GM21786 (cell line): ENCODE measurements around the gene SLC22A1.
"Not testable (repeated sequence)": the region's sequence is repeated elsewhere in the genome, so short reads cannot be mapped to it uniquely, and the experiment has no call there.

Experiments
- ATAC-seq: cut with Tn5 transposase; IDR thresholded peaks from one replicate; pipeline ENCODE4 v1.9.1; 2021; ENCODE audit not compliant: unreplicated experiment

SLC22A1 gene

DNA sequence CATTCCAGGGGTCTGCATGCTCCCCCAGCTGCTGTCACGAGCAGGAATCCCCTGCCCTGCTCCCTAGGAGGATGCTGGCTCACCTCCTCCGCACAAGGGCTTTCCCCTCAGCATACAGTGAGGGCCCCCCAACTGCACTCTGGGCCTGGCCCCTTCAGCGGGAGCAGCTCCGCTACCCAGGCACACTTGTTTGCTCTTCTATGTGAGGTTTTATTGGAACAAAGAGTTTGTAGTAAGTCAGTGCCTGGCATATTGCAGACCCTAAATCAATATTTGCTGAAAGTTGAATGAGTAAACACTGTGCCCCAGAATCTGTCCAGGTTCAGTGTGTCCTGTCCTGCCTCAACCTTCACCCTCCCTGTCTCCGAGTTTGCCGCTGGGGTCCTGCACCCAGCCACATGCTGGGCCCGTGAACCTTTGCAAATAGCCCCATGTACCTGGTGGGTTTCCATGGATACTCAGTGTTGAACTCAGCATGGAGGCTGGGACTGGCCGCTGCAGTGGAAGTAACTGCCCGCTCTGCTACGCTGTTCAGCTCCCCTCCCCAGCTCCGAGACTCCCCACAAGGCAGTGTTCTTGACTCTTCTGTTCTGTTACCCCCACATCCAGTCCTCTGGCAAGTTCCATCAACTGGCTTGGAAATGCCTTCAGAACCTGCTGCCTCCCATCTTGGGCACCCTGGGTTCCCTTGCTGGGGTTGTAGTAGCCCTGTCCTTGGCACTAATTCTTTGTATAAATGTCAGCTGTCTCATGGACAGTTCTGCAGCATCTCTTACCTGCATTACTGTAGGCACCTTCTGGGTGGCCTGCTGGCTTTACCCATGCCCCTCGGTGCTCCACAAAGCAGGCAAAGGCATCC, 15.7 kb downstream of the SLC22A1 start:
- ATAC-seq = no peak

DNA sequence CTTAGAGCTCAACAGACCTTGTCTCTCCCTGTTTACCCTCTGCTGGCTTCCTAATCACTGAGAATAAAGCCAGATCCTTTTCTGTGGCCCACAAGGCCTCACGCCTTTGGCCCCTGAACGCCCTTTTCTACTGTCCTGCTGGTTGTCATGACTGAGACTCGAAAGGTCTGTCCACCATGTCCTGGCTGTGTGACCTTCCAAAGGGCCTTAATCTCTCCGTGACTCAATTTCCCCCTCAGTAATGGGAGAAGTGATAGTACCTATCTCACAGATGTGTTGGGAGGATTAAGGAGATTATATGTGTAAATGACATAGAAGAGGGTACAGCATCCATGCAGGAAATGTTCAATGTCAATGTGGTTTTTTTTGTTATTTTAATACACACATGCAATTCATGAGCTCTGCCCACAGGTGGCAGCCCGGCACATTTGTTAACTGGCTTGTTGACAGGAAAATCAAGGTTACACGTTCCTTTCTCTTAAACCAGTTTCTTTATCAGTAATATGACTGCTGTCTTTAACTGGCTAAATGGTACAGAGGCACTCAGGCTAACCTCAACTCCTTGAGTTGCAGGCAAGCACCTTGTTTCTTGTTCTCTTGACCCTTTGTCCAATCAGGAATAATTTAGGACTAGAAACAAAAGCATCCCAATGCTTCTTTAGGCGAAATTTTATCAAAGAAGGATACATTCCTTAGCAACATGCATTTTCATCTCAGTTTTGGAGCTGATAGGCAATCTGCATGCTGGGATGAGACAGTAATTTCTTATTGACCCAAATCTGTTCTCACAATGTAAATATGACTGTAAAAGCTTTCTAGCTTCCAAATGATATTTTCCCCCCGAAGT, 16.6 kb downstream of the SLC22A1 start:
- peak; percentile 66 for ATAC-seq

DNA sequence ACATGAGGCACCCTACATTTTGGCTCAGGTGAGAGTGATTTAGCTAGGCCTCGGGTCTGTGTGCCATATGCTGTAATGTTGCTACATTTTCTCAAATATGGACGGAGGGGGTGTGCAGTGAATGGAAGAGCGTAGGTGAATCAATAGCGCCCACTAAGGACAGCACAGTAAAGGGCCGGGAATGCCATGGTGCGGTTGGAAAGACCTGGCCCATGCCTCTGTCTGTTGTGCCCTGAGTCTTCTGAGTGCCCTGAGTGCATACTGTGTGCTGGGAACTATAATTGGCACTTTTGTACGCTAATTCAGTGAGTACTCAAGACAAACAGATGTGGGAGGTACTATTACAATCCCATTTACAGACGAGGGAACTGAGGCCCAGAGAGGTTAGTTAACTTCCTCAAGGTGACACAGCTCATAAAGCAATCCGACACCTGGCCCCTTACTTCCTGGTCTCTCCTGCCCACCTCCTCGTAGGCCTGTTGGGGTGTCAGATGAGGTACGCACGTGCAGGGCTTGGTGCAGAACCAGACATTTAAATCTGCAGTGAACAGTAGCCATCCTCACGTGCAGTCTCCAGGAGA, 17.3 kb downstream of the SLC22A1 start:
- no peak for ATAC-seq

DNA sequence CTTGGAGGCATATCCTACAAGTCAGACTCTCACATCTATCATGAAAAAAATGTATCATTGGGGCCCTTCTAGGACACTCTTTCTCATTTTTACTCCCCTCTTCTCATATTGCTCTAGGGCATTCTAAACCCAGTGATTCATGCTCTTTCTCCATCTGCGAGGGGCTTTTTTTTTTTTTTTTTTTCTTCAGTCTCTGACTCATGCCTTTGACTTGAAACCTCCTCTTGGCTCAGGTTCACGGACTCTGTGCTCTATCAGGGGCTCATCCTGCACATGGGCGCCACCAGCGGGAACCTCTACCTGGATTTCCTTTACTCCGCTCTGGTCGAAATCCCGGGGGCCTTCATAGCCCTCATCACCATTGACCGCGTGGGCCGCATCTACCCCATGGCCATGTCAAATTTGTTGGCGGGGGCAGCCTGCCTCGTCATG, 17.8 kb downstream of the SLC22A1 start:
- ATAC-seq = no peak

DNA sequence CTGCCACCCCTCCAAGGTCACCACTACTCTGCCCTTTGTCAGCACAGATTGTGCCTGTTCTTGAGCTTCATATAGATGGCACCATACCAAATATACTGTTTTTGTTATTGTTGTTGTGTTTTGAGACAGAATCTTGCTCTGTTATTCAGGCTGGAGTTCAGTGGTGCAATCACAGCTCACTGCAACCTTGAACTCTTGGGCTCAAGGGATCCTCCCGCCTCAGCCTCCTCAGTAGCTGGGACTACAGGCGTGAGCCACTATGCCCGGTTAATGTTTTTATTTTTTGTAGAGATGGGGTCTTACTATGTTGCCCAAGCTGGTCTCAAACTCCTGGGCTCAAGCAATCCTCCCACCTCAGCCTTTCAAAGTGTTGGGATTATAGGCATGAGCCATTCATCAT, 18.9 kb downstream of the SLC22A1 start:
- ATAC-seq = not testable (repeated sequence)

DNA sequence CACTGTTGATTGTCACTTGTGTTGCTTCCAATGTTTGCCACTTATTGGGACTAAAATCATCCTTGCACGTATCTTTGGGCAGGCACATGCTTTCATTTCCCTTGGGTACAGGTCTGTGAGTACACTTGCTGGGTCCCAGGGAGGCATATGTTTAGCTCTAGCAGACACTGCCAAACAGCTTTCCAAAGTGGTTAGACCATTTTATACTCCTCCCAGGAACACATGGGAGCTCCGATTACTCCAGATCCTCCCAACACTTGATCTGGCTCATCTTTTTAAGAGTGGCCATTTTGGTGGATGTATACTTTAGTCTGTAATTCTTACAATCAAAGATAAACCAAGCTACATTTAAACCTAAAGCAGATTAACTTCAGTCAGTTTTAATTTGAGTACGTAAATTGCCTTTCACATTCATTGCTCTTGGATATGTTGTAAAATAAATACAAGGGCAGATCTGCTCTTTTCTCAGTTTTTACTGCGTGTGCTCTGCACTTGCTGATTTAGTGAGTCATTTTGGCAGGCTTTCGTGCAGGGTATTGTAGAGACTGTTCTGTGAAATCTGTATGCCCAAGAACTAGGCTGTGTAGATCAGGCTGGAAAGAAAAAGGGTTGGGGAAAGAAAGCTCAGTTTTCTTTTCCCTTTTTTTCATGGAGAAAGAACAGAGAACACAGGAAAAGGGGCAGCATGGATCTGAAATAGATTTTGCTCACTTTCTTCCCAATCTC, 19.5 kb downstream of the SLC22A1 start:
- ATAC-seq = no peak

DNA sequence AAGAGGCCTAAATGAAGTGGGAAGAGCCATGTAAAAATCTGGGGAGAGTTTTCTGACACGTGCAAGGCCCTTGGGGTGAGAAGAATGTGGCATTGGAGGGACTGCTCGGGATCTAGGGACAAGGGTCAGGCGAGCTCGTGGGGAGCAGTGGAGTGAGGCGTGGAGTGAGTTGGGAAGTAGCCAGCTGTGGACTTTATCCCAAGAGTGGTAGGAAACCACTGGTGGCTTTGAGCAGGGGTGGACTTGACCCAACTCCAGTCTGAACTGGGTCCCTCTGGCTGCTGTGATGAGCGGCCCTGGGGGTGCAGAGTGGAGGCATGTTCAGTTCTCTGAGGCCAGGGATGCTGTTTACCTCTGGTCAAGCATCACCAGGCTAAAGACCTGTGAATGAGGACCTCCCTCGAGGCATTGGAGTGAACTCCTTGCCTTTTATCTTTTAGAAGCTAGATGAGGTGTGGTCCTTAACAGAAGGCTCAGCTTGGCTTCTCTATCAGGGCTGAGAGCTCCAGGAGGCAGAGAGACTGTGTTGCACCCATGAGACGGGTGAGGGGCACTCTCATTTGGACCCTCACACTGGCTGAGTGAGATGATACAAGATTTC, 20.6 kb downstream of the SLC22A1 start:
- no peak for ATAC-seq

DNA sequence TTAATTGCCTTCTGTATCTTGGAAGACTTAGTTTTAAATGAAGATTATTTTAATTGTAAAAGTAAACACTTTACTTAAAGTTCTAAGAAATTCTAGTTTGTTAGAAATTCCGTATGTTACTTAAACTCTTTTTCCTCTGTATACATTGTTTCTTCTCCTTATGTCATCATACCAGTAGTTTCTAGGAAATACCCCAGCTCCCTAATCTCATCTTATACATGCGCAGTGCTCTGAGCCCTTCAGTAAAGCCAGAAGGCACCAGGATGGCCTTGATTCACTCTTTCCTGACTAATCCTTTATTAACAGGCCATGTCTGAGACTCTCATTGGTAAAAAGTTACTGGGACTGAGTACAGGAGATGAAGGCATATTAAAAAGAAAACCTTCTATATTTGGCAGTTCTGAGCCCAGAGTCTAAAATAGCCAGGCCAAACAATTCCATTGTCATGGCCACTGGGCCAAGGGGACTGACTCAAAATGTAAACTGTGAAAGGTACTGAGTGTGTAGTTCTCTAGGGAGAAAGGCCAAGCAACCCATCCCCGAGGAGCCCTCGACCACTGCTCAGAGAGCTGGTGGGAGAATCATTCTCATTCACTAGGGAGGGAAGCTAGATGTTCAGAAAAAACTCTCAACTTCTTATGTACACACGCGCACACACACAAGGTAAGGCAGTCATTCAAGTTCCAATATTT, 25.0 kb downstream of the SLC22A1 start:
- no peak for ATAC-seq

DNA sequence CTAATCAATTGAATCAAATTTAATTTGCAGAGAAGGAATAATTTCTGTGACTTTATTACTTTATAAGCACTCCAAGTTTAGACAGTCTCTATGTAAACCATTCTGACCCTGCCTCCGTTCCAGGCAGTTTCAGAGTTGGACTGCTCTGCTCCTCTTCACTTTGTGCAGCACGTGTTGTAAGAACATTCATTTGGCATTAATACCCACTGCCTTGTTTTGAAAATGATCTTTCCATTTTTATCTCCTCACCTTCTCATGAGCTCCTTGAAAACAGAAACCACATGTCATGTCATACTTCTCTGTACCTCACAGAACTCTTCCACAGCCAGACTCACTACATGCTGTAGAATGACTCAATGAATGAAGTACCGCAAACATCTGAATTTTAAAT, 25.5 kb downstream of the SLC22A1 start:
- no peak for ATAC-seq

DNA sequence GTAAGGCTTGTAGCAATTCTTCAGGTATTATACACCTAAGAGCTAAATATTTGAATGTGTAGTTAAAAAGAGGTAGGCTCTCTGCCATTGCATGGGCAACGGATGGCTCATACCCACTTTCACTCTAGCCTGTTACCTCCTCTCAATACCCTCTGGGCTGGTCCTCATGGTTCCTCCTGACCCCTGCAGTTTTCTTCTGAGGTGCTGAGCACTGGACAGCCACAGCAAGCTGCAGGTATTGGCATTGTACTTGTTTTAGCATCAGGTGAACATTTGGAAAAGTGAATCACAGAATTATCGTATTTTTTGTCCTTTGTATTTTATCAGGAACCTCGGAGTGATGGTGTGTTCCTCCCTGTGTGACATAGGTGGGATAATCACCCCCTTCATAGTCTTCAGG, 32.9 kb downstream of the SLC22A1 start:
- ATAC-seq = no peak

DNA sequence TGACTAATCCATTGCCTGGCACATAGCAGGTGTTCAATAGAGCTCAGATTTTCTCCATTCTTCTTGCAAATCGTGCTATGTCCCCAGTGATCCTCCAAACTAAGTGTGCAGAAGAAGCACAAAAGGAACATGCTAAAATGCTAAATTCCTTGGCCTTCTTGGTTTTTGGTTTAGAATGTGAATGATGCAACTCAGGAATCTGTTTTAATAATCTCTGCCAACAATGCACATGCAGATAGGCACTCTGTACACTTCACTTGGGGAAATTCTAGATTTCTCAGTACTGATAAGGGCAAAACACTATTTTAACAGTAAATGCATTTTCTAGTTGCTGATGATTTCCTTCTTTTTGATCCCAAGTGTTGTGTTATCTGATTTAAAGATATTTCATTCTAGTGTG, 35.2 kb downstream of the SLC22A1 start:
- ATAC-seq = no peak

DNA sequence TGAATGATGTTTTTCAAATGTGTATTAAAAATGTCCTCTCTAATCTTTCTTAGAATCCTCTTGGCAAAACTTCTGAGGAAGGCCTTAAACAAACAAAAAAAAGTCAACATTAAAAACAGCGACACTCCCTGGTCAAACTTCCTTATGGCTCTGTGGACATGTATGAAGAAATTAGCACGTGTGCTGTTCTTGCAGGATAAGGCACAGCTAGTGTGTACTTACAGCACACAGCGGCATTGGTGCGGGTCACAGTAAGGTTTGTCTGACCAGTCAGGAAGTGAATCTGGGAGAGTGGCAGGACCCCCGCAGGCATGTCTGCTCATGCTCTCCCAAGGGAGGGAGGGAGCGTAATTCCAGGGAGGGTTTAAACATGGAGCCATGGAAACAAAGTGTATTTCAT, 38.8 kb downstream of the SLC22A1 start:
- no peak for ATAC-seq

DNA sequence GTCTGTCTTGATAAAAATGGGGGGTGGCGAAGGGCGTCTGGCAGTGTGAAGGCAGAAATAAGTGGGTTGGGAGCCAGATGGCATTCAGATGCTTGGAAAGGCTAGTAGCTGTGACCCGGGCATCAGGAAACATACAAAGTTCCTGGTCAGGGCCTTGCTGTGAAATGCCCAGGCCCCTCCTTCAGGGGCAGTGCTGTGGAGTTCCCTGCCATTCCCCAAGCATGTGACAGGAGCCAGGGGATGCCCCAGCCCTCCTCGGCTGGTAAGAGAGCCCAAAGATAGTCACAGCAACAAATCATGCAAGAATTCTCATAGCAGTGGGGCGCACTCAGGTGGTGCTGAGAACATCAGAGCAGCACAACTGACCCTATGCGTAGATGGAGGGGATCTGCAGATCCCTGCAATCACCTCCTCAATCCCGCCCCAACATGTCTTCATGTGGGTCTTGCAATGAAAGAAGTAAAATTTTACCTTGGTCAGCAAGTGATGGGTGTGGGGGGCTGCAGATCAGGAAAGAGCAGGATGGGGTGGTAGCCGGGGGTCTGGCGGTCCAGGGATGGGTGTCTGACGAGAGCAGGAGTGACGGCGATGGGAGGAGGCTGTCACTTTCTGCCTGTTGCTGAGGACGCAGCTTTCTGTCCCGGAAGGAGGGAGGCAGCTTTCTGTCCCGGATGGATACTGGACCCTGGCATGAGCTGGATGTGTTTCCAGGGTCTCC, 39.5 kb downstream of the SLC22A1 start:
- no peak for ATAC-seq

DNA sequence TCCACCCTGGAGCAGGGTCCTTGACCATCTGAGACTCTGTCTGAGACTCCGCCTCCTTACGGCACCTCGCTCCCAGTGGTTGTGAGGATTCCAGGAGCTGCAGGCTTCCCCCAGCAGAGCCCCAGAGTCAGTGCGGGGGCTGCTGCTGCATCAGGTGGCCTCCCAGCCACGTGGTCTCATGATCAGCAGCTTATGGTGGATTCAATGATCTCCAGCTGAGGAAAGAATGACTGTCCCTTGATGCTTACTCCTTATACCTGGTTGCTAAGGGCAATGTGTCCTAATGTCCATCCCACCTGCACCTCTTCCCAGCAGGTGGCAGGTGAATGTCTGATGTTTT, 40.0 kb downstream of the SLC22A1 start:
- ATAC-seq = no peak

DNA sequence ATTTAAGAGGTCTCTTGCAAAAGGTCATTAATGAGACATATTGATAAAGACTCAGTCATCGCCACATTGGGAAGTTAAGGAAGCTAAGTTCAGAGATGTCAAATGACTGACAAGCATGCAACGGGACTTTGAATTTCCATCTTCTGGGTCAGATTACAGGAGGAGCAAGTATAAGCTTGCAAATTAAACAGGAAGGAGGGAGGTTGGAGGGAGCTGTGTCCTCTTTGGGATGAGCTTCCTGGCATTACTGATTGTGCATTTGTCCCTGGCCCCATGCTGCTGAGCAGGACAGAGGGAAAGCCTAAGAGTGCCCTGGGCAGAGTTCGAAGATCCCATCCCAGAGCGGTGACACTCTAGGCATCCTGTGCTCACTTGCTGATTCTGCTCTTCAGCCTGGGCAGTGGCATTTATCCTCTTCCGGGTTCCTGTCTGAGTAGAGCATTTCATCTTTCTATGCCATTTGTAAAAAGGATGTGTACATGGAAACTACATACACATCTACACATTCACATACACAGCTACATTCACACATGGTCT, 40.5 kb downstream of the SLC22A1 start:
- no peak for ATAC-seq

DNA sequence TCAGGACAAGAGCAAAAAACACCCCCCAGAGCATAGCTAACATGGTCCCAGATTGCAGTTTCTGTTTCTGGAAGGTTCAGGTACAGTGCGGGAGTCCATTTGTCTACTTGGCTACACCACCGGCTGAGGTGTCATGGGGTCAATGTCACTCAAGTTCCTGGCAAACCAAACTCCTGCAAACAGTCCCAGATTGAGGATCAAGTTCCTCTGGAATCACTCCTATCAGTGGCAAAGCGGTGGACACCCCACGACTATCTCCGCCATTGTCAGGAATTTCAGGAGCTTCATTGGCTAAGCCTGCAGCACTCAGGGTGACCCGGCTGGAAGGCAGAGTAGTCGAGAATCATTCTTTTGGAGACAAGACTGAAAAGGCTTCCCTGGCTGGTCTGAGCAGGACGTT, 41.8 kb downstream of the SLC22A1 start:
- no peak for ATAC-seq

DNA sequence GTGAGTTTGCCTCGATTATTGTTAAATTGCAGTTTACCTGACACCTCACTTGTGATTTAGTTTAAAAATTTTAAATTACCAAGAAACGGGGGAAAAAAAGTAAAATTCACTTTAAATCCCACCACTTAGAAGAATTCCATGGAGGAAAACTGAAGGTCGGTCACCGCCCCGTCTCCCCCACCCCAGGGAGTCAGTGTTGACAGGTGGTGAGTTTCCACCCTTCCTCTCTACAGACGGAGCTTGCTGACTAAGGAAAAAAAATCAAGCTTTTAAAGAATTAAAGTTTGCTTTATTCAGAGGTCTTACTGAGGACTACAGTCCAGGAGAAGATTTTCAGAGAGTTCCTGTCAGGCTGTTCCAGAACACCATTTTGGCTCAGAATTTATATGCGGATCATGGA, 42.3 kb downstream of the SLC22A1 start:
- no peak for ATAC-seq

DNA sequence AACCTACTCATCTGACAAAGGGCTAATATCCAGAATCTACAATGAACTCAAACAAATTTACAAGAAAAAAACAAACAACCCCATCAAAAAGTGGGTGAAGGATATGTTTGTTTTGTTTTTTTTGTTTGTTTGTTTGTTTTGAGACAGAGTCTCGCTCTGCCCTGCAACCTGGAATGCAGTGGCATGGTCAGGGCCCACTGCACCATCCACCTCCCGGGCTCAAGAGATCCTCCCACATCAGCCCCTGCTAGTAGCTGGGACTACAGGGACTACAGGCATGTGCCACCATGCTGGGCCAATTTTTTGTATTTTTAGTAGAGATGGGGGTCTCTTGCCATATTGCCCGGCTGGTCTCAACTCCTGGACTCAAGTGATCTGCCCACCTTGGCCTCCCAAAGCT, 44.3 kb downstream of the SLC22A1 start:
- not testable (repeated sequence) for ATAC-seq
